SK-N-DZ (cell line): ENCODE results near the gene IGBP1.
"Not testable (repeated sequence)": the region's sequence is repeated elsewhere in the genome, so short reads cannot be mapped to it uniquely, and the experiment has no call there.

Experiments used
- DNase-seq: peaks from one replicate; pipeline ENCODE4 v3.0.0-alpha.2; 2015; ENCODE audit warnings: low spot score

The IGBP1 gene

GRCh38 chrX:70166601-70167590 lies 33.6 kb downstream of the IGBP1 start:
- DNase-seq: no peak

- peak; percentile 12 for DNase-seq
Measured at GRCh38 chrX:70168238-70169188, 35.3 kb downstream of the IGBP1 start.

GRCh38 chrX:70169281-70169680 lies 36.0 kb downstream of the IGBP1 start:
- no peak for DNase-seq

DNA sequence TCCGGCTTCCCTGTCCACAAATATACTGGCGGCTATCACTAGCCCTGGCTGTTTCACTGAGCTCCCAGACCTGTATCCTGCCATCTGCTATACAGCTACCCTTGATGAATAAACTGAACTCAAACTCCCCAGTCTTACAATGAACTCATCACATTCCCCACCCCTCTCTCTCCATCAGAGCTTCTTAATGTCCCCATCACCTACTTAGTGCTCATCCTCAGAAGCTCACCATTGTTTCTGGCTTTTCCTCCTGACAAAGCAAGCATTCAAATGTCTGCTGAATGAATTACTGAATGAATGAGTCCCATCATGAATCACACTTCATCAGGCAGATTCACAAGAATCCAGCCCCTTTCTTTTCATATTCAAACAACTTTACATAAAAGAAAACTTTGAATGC lies 38.4 kb downstream of the IGBP1 start:
- DNase-seq: no peak

- no peak for DNase-seq
Measured at GRCh38 chrX:70172221-70172620, 39.0 kb downstream of the IGBP1 start.

- DNase-seq: no peak
Measured at GRCh38 chrX:70172964-70173363, 39.7 kb downstream of the IGBP1 start.

GRCh38 chrX:70174754-70175153 lies 41.5 kb downstream of the IGBP1 start:
- DNase-seq: no peak

DNA sequence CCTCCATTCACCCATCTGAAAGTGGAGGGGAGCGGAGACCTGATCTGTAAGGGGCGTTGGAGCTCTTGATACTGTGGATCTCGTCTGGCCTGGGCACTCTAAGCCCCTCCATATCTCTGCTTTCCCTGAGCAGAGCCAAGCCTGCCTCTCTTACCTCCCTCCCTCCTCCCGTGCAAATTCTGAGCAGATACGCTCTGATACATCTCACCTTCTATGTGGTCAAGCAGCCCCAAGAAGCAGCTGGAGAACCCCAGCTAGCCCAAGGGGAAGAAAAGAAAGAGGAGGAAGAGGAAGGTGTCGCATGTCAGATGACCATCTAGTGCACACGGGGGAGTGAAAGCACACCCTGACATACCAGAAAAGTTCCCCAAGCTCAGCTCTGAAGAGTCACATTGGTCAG lies 42.1 kb downstream of the IGBP1 start:
- DNase-seq: no peak

DNA sequence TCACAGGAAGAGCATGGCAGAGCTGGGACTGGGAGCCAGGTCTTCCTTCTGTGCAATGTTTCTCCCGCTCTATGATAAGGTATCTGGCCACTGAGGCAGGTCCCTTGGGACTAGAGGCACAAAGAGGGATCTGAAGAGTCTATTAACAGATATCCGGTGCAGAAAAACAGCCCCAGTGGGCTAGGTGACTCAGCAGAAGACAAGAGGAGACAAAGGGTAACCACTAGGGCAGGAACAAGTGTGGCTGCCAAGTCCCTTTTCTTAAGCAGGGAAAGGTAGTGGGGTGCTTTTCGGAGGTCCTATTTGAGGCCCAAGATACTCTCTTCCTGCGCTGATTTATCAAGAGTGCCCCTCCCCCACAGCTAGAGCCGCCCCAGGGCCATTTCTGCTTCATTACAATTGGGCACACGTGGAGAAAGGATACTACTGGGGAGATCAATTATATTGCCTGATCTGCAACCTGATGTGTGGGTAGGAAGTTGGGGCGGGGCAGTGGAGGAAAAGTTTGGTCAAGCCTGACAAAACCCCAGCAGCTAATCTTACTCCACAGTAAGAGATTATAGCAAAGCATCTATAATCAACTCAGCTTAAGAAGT lies 43.8 kb downstream of the IGBP1 start, which contains the start of gene DGAT2L6:
Gene DGAT2L6 (plus strand): TSS at position 546 of the 596 bp plus-strand sequence. CDS start 100 bp downstream, outside the sequence.
- peak; percentile 16 for DNase-seq

DNA sequence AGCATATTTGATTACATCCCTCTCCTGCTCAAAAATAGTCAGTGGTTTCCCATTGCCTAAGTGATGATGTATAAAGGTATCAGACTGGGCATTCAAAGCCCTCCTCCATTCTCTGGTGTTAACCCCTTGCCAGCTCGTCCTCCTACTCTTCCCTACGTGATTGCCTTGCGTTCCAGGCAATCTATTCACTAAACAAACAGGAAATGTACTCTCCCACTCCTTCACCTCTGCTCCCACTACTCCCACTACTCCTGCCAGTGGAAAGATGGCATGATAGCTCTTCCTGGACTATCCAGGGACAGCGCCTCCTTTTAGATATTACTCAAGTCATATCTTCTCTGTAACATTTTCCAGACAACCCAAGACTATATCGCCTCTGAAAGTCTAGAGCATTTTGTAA lies 49.8 kb downstream of the IGBP1 start:
- no peak for DNase-seq

- no peak for DNase-seq
Measured at GRCh38 chrX:70190225-70190624, 57.0 kb downstream of the IGBP1 start.

GRCh38 chrX:70196961-70197720 lies 63.9 kb downstream of the IGBP1 start:
- DNase-seq: peak; percentile 49

GRCh38 chrX:70201732-70202131 lies 68.5 kb downstream of the IGBP1 start:
- no peak for DNase-seq

GRCh38 chrX:70208479-70208878 lies 75.2 kb downstream of the IGBP1 start:
- no peak for DNase-seq

DNA sequence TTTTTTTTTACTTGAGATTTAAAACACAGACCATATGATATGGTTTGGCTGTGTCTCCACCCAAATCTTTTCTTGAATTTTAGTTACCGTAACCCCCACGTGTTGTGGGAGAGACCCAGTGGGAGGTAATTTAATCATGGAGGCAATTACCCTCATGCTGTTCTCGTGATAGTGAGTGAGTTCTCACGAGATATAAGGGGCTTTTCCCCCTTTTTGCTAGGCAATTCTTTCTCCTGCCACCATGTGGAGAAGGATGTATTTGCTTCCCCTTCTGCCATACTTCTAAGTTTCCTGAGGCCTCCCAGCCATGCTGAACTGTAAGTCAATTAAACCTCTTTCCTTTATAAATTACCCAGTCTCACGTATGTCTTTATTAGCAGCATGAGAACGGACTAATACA lies 76.3 kb downstream of the IGBP1 start:
- DNase-seq: not testable (repeated sequence)
